ENCODE results near the gene THAP7. TPM values are rescaled to one million over a fixed set of nuclear protein-coding genes. Genes with fewer than 3 reads are reported as not detected.

The THAP7 gene
- total RNA-seq, 1 donor from 2014 or later: 37.0 TPM

GRCh38 chr22:20998411-20999336 lies 3.2 kb downstream of the THAP7 start:
- Mint-ChIP-seq H3K4me1 (peaks cover 25% of the 10 kb centered on the region), H3K9me3 (no peaks in the 10 kb centered on the region), H3K27ac (ENCODE audit: unreplicated experiment) (no peak overlapping the region), H3K36me3 (ENCODE audit: low read depth) (no peaks in the 10 kb centered on the region), H3K27me3 (ENCODE audit: low read depth) (peaks cover 5% of the 10 kb centered on the region), H3K4me3 (peak overlapping the region; percentile 84)
- TF ChIP-seq CTCF (conservative IDR thresholded peaks at IDR 0.05): no peak
- no peak for DNase-seq (ENCODE audit: low read depth, low spot score)

GRCh38 chr22:20997536-20998257 lies 4.2 kb downstream of the THAP7 start:
- DNase-seq (ENCODE audit: low read depth, low spot score): no peak
- H3K4me3 Mint-ChIP-seq: peak overlapping the region; percentile 23
- no peaks in the 10 kb centered on the region for H3K9me3 Mint-ChIP-seq
- H3K4me1 Mint-ChIP-seq: peaks cover 15% of the 10 kb centered on the region
- H3K27me3 Mint-ChIP-seq (ENCODE audit: low read depth): peaks cover 5% of the 10 kb centered on the region
- no peak for TF ChIP-seq CTCF (conservative IDR thresholded peaks at IDR 0.05)
- H3K36me3 Mint-ChIP-seq (ENCODE audit: low read depth): no peaks in the 10 kb centered on the region
- no peak overlapping the region for H3K27ac Mint-ChIP-seq (ENCODE audit: unreplicated experiment)

GRCh38 chr22:20996598-20997535 lies 5.1 kb downstream of the THAP7 start:
- no peak overlapping the region for H3K27ac Mint-ChIP-seq (ENCODE audit: unreplicated experiment)
- H3K4me1 Mint-ChIP-seq: peaks cover 13% of the 10 kb centered on the region
- DNase-seq (ENCODE audit: low read depth, low spot score): no peak
- TF ChIP-seq CTCF (conservative IDR thresholded peaks at IDR 0.05): no peak
- peak overlapping the region; percentile 77 for H3K4me3 Mint-ChIP-seq
- H3K9me3 Mint-ChIP-seq: no peaks in the 10 kb centered on the region
- peaks cover 3% of the 10 kb centered on the region for H3K27me3 Mint-ChIP-seq (ENCODE audit: low read depth)
- H3K36me3 Mint-ChIP-seq (ENCODE audit: low read depth): no peaks in the 10 kb centered on the region

- peak overlapping the region; percentile 77 for H3K4me3 Mint-ChIP-seq
- no peaks in the 10 kb centered on the region for H3K36me3 Mint-ChIP-seq (ENCODE audit: low read depth)
- no peak for DNase-seq (ENCODE audit: low read depth, low spot score)
- no peak for TF ChIP-seq CTCF (conservative IDR thresholded peaks at IDR 0.05)
- H3K4me1 Mint-ChIP-seq: peaks cover 6% of the 10 kb centered on the region
- H3K9me3 Mint-ChIP-seq: no peaks in the 10 kb centered on the region
- H3K27ac Mint-ChIP-seq (ENCODE audit: unreplicated experiment): no peak overlapping the region
- no peaks in the 10 kb centered on the region for H3K27me3 Mint-ChIP-seq (ENCODE audit: low read depth)
Measured at GRCh38 chr22:20996031-20996410, 5.9 kb downstream of the THAP7 start.

Measured in neural crest cell (in vitro differentiated cells).